ENCODE data around the gene MICU1. TPM values are rescaled to one million over a fixed set of nuclear protein-coding genes. Genes with fewer than 3 reads are reported as not detected.

MICU1 gene
- total and polyA plus RNA-seq, 2 donors (not counting 3 experiments of a cell fraction or from before 2014, with no cell fraction given): 27.5 to 48.0 TPM

DNA sequence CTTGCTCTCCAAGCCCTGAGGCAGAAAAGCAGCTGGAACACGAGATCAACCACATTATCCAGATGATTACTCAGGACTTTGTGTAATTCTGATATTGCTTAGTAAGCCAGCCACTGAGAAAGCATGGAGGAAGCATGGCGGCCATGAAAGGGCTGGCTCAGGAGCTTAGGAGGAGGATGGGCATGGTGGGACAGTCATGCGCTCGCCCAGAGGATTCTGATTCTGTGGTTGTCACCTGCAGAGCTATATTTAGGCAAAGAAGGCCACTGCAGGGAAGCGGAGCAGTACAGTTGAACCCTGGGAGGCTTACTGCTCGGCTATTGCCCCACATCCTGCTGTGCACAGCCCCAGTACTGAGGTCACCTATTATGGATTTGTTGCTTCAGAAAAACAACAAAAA lies 142.4 kb downstream of the MICU1 start:
- H3K79me2 ChIP-seq (ENCODE audit: control insufficient read depth, insufficient read depth, low read length): no peaks in the 10 kb centered on the region
- no peaks in the 10 kb centered on the region for H3K4me1 ChIP-seq (ENCODE audit: control insufficient read depth, extremely low read depth, insufficient read depth, low read length)
- no peak overlapping the region for H2AFZ ChIP-seq (ENCODE audit: low read depth, low read length)
- ChIA-PET POLR2A (no interaction called here), CTCF (interaction anchor here (1.9 kb wide), 1 partner anchor 15 kb away, joined by 4 read pairs; no protein-coding TSS in a partner anchor)
- intact Hi-C loops (cut with micrococcal nuclease) (no loop called here), dilution Hi-C loops (cut with MboI; ENCODE audit: extremely low pct_ligation_motif_present, low sequenced_read_pairs) (no loop called here)
- H3K4me3 ChIP-seq (replicated peaks in 1 of 3; ENCODE audit: insufficient read depth in 1 of 3, low read depth in 1 of 3, low read length in 3 of 3): no peak overlapping the region
- no peak overlapping the region for H3K27ac ChIP-seq (ENCODE audit: insufficient read depth, low read depth, low read length)
- H3K27me3 ChIP-seq (ENCODE audit: control insufficient read depth in 2 of 2, insufficient read depth in 2 of 2, low read length in 2 of 2): no peaks in the 10 kb centered on the region
- FAIRE-seq (no peak), DNase-seq (ENCODE audit: low read depth, low spot score) (no peak)
- H3K4me2 ChIP-seq (ENCODE audit: insufficient read depth, low read length): no peak overlapping the region
- H4K20me1 ChIP-seq (replicated peaks; ENCODE audit: control insufficient read depth, extremely low read depth, insufficient read depth, low read length): no peaks in the 10 kb centered on the region
- peaks cover 0 to 2% of the 10 kb centered on the region in 2 experiments for H3K36me3 ChIP-seq (ENCODE audit: control insufficient read depth in 2 of 2, extremely low read depth in 1 of 2, insufficient read depth in 2 of 2, low read length in 2 of 2)
- no TSS peak for BruUV-seq (replicated peaks)
- TF ChIP-seq POLR2A (IDR thresholded peaks at IDR 0.05; ENCODE audit: low read depth, low read length) (no peak), CTCF (IDR thresholded peaks at IDR 0.05; ENCODE audit: extremely low read depth in 1 of 2, insufficient read depth in 1 of 2, low read depth in 1 of 2, low read length in 2 of 2) (no peak), EZH2 (IDR thresholded peaks at IDR 0.05; ENCODE audit: borderline replicate concordance, low read depth, low read length, severe bottlenecking) (no peak), GATA2 (IDR thresholded peaks at IDR 0.05; ENCODE audit: insufficient read depth, insufficient read length, low read depth, low read length) (no peak), POLR2AphosphoS5 (IDR thresholded peaks at IDR 0.05; ENCODE audit: insufficient read depth, low read depth, low read length) (no peak)
- H3K9ac ChIP-seq (replicated peaks; ENCODE audit: extremely low read depth, insufficient read depth, low read length): no peak overlapping the region
- H3K9me3 ChIP-seq (replicated peaks; ENCODE audit: control insufficient read depth, insufficient read depth, low read length): no peaks in the 10 kb centered on the region
- H3K9me1 ChIP-seq (replicated peaks; ENCODE audit: control insufficient read depth, extremely low read depth, insufficient read depth, low read length): no peaks in the 10 kb centered on the region

- no peak overlapping the region for H3K4me3 ChIP-seq (replicated peaks in 1 of 3; ENCODE audit: insufficient read depth in 1 of 3, low read depth in 1 of 3, low read length in 3 of 3)
- dilution Hi-C loops (cut with MboI; ENCODE audit: extremely low pct_ligation_motif_present, low sequenced_read_pairs) (no loop called here), intact Hi-C loops (cut with micrococcal nuclease) (no loop called here)
- TF ChIP-seq CTCF (IDR thresholded peaks at IDR 0.05; ENCODE audit: extremely low read depth in 1 of 2, insufficient read depth in 1 of 2, low read depth in 1 of 2, low read length in 2 of 2): no peak
- TF ChIP-seq POLR2A (IDR thresholded peaks at IDR 0.05; ENCODE audit: low read depth, low read length): no peak
- TF ChIP-seq MYC (IDR thresholded peaks at IDR 0.05; ENCODE audit: low read depth, low read length): no peak
- TF ChIP-seq, protein P1, sequence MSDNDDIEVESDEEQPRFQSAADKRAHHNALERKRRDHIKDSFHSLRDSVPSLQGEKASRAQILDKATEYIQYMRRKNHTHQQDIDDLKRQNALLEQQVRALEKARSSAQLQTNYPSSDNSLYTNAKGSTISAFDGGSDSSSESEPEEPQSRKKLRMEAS (IDR thresholded peaks at IDR 0.05; ENCODE audit: insufficient read depth, insufficient read length): no peak
- no peak for TF ChIP-seq JUN (IDR thresholded peaks at IDR 0.05; ENCODE audit: borderline replicate concordance, insufficient read depth, insufficient read length, low read depth)
- no peak for TF ChIP-seq POLR2AphosphoS5 (IDR thresholded peaks at IDR 0.05; ENCODE audit: insufficient read depth, low read depth, low read length)
- no peaks in the 10 kb centered on the region for H3K9me1 ChIP-seq (replicated peaks; ENCODE audit: control insufficient read depth, extremely low read depth, insufficient read depth, low read length)
- CTCF ChIA-PET: no interaction called here
- H3K79me2 ChIP-seq (ENCODE audit: control insufficient read depth, insufficient read depth, low read length): no peaks in the 10 kb centered on the region
- FAIRE-seq (no peak), DNase-seq (ENCODE audit: low read depth, low spot score) (no peak)
- no peaks in the 10 kb centered on the region for H3K4me1 ChIP-seq (ENCODE audit: control insufficient read depth, extremely low read depth, insufficient read depth, low read length)
- no peak overlapping the region for H3K9ac ChIP-seq (replicated peaks; ENCODE audit: extremely low read depth, insufficient read depth, low read length)
- POLR2A ChIA-PET: no interaction called here
- H3K4me2 ChIP-seq (ENCODE audit: insufficient read depth, low read length): no peak overlapping the region
- no peak overlapping the region for H2AFZ ChIP-seq (ENCODE audit: low read depth, low read length)
- no peaks in the 10 kb centered on the region for H3K9me3 ChIP-seq (replicated peaks; ENCODE audit: control insufficient read depth, insufficient read depth, low read length)
- no peak overlapping the region for H3K27ac ChIP-seq (ENCODE audit: insufficient read depth, low read depth, low read length)
- BruUV-seq (replicated peaks): no TSS peak
- H3K27me3 ChIP-seq (ENCODE audit: control insufficient read depth in 2 of 2, insufficient read depth in 2 of 2, low read length in 2 of 2): no peaks in the 10 kb centered on the region
- H3K36me3 ChIP-seq (ENCODE audit: control insufficient read depth in 2 of 2, extremely low read depth in 1 of 2, insufficient read depth in 2 of 2, low read length in 2 of 2): peaks cover 0 to 5% of the 10 kb centered on the region in 2 experiments
- no peaks in the 10 kb centered on the region for H4K20me1 ChIP-seq (replicated peaks; ENCODE audit: control insufficient read depth, extremely low read depth, insufficient read depth, low read length)
These were observed 145.0 kb downstream of the MICU1 start for GRCh38 chr10:72480861-72481260.

Data from endothelial cell of umbilical vein (primary cell).